Neuronal stem cell (in vitro differentiated cells): ENCODE data around the gene SLC7A11.
A peak's percentile ranks its signal among the peaks of the same experiment; 100 is the strongest.

Experiments used
- DNase-seq: peaks from one replicate; pipeline ENCODE4 v3.0.0-alpha.2; 2013; ENCODE audit warnings: low spot score
- H2AFZ ChIP-seq: one replicate; pipeline ENCODE4 v1.6.1; 2013; ENCODE audit warnings: mild to moderate bottlenecking, low read length, inconsistent platforms
- H2AK5ac ChIP-seq: 2 replicates; pipeline ENCODE4 v1.6.1; 2013; ENCODE audit warnings: low read depth, mild to moderate bottlenecking, inconsistent platforms, low read length, moderate library complexity, mixed read lengths
- H2BK120ac ChIP-seq: 2 replicates; pipeline ENCODE4 v1.6.1; 2013; ENCODE audit warnings: low read depth, mild to moderate bottlenecking, inconsistent platforms, low read length, moderate library complexity, mixed read lengths
- H2BK12ac ChIP-seq: one replicate; pipeline ENCODE4 v1.6.1; 2013; ENCODE audit warnings: low read length, inconsistent platforms
- H2BK15ac ChIP-seq: 2 replicates; pipeline ENCODE4 v1.6.1; 2013; ENCODE audit warnings: mild to moderate bottlenecking, low read length, inconsistent platforms, mixed read lengths
- H2BK5ac ChIP-seq: one replicate; pipeline ENCODE4 v1.6.1; 2013; ENCODE audit warnings: inconsistent platforms, mild to moderate bottlenecking, low read length, moderate library complexity
- H3K14ac ChIP-seq: one replicate; pipeline ENCODE4 v1.6.1; 2013; ENCODE audit warnings: low read length, inconsistent platforms
- H3K18ac ChIP-seq: 2 replicates; pipeline ENCODE4 v1.6.1; 2013; ENCODE audit warnings: low read length, inconsistent platforms
- H3K23ac ChIP-seq: 2 replicates; pipeline ENCODE4 v1.6.1; 2013; ENCODE audit warnings: low read depth, mild to moderate bottlenecking, mixed read lengths, low read length, inconsistent platforms; ENCODE audit not compliant: poor library complexity
- H3K27ac ChIP-seq: replicated peaks from 3 replicates; pipeline ENCODE4 v1.5.1; 2013; ENCODE audit warnings: low read length, inconsistent platforms
- H3K27me3 ChIP-seq, 3 experiments: 2 replicates each; pipeline ENCODE4 v1.6.1; 2013; ENCODE audit warnings: low read length in 3 of 3, mild to moderate bottlenecking in 2 of 3, inconsistent platforms in 1 of 3, low read depth in 1 of 3, mixed read lengths in 1 of 3, moderate library complexity in 1 of 3; ENCODE audit not compliant: control insufficient read depth in 3 of 3, insufficient read depth in 3 of 3
- H3K36me3 ChIP-seq, 2 donors: replicated peaks in 1 of 2; 2 replicates each; pipeline ENCODE4 v1.6.1; 2013; ENCODE audit warnings: low read length in 2 of 2; ENCODE audit not compliant: control insufficient read depth in 2 of 2, insufficient read depth in 2 of 2
- H3K4ac ChIP-seq: 2 replicates; pipeline ENCODE4 v1.6.1; 2013; ENCODE audit warnings: inconsistent platforms, mild to moderate bottlenecking, low read length, moderate library complexity
- H3K4me1 ChIP-seq, 2 donors: 1 replicate in 1 of 2; 2 replicates in 1 of 2; pipeline ENCODE4 v1.6.1; 2013; ENCODE audit warnings: low read length in 2 of 2, low read depth in 1 of 2; ENCODE audit not compliant: control insufficient read depth in 2 of 2, insufficient read depth in 1 of 2
- H3K4me2 ChIP-seq: one replicate; pipeline ENCODE4 v1.6.1; 2013; ENCODE audit warnings: mild to moderate bottlenecking, low read length, inconsistent platforms; ENCODE audit not compliant: insufficient read depth, poor library complexity, severe bottlenecking
- H3K4me3 ChIP-seq, 2 donors: 2 replicates each; pipeline ENCODE4 v1.5.1; 2013; ENCODE audit warnings: low read length in 2 of 2, mild to moderate bottlenecking in 2 of 2, inconsistent platforms in 1 of 2, moderate library complexity in 1 of 2
- H3K79me1 ChIP-seq: one replicate; pipeline ENCODE4 v1.6.1; 2013; ENCODE audit warnings: low read depth, mild to moderate bottlenecking, inconsistent platforms, low read length, moderate library complexity
- H3K9ac ChIP-seq: one replicate; pipeline ENCODE4 v1.6.1; 2013; ENCODE audit warnings: mild to moderate bottlenecking, low read depth, low read length, inconsistent platforms; ENCODE audit not compliant: poor library complexity
- H3K9me3 ChIP-seq, 2 donors: replicated peaks in 1 of 2; 2 replicates each; pipeline versions ENCODE3 to v1.6.1; 2013; ENCODE audit warnings: low read length in 2 of 2, mild to moderate bottlenecking in 2 of 2, inconsistent platforms in 1 of 2, low read depth in 1 of 2, mixed read lengths in 1 of 2, moderate library complexity in 1 of 2; ENCODE audit not compliant: control insufficient read depth in 2 of 2, insufficient read depth in 1 of 2
- H4K8ac ChIP-seq: one replicate; pipeline ENCODE4 v1.6.1; 2013; ENCODE audit warnings: low read depth, mild to moderate bottlenecking, inconsistent platforms, low read length, moderate library complexity
- H4K91ac ChIP-seq: one replicate; pipeline ENCODE4 v1.6.1; 2013; ENCODE audit warnings: low read length, low read depth, mild to moderate bottlenecking, inconsistent platforms; ENCODE audit not compliant: poor library complexity
- WGBS, 2 donors: extraction: QIAGEN DNeasy Blood & Tissue Kit; methylation state at CpG; one replicate each; pipeline ENCODE4 v1.1.7; 2013; ENCODE audit warnings: missing lambda C conversion rate in 2 of 2, mixed read lengths in 1 of 2; ENCODE audit not compliant: insufficient read length in 2 of 2, insufficient replicate concordance in 1 of 2; ENCODE audit errors: extremely low coverage in 2 of 2; 5-methylcytosine and 5-hydroxymethylcytosine counted together

SLC7A11 gene

DNA sequence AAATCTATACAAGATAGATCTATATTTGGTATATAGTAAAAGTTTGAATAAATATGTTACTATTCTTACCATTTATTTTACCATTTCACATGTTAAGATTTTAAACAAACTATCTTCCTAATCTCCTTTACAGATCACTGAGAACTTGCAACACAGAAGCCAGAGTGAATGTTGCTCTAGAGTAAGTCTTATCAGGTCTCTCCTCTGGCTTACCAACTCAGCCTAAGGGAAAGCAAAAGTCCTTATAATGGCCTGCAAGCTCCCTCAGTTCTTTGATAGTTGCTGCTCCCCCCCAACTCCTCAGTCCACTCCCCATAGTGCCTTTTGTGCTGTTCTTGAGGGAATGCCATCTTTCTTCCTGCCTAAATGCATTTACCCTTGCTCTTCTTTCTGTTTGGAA is 25.7 kb upstream of the SLC7A11 start:
- Histone ChIP-seq H3K4me2 (no peak overlapping the region), H3K79me1 (no peaks in the 10 kb centered on the region), H3K23ac (no peak overlapping the region), H3K4me1 (peaks cover 2 to 4% of the 10 kb centered on the region in 2 donors), H4K91ac (no peak overlapping the region), H3K9me3 (no peaks in the 10 kb centered on the region), H2BK5ac (no peak overlapping the region), H3K18ac (no peak overlapping the region), H3K27ac (no peak overlapping the region), H3K27me3 (no peaks in the 10 kb centered on the region), H3K36me3 (no peaks in the 10 kb centered on the region), H4K8ac (no peak overlapping the region), H2BK15ac (no peak overlapping the region), H3K14ac (no peak overlapping the region), H3K4ac (no peak overlapping the region), H3K9ac (no peak overlapping the region), H2BK120ac (no peak overlapping the region), H2AK5ac (no peak overlapping the region), H2BK12ac (no peak overlapping the region), H2AFZ (peak overlapping the region; percentile 59), H3K4me3 (no peak overlapping the region)
- DNase-seq: no peak

DNA sequence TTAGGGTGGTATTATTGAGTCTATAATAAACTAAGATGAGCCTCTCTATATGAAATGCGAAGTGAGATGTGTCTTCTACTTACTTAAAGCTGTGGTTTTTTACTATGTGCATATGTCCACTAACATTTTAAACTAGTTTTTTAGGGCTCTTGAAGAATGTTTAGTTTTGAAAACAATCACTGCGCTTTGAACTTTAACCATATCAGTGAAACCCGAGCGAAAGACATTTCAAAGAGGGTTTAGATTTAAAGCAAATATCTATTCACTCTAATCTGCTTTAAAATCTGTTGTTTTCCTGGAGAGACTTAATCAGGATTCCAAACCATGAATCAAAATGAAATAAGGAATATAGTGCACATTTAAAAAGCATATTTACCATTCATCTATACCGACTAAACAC is 24.8 kb upstream of the SLC7A11 start:
- Histone ChIP-seq H3K27me3 (no peaks in the 10 kb centered on the region), H3K9me3 (no peaks in the 10 kb centered on the region), H3K14ac (no peak overlapping the region), H2BK12ac (no peak overlapping the region), H4K91ac (no peak overlapping the region), H3K9ac (no peak overlapping the region), H3K4me2 (no peak overlapping the region), H3K18ac (no peak overlapping the region), H2AK5ac (no peak overlapping the region), H3K4me1 (peaks cover 2 to 4% of the 10 kb centered on the region in 2 donors), H3K4ac (no peak overlapping the region), H3K4me3 (no peak overlapping the region), H3K36me3 (no peaks in the 10 kb centered on the region), H2BK5ac (no peak overlapping the region), H3K23ac (no peak overlapping the region), H3K27ac (no peak overlapping the region), H2BK15ac (no peak overlapping the region), H3K79me1 (no peaks in the 10 kb centered on the region), H2AFZ (no peak overlapping the region), H2BK120ac (no peak overlapping the region), H4K8ac (no peak overlapping the region)
- no peak for DNase-seq
- no CpG with 5 or more reads among the region's 5 CpGs for whole genome bisulfite sequencing, 2 donors

- Histone ChIP-seq H3K36me3 (no peaks in the 10 kb centered on the region), H3K4me2 (no peak overlapping the region), H2BK15ac (no peak overlapping the region), H2BK12ac (no peak overlapping the region), H3K9me3 (no peaks in the 10 kb centered on the region), H3K18ac (no peak overlapping the region), H3K4me3 (no peak overlapping the region), H3K4me1 (peaks cover 2 to 4% of the 10 kb centered on the region in 2 donors), H4K91ac (no peak overlapping the region), H2AFZ (peak overlapping the region; percentile 3), H3K4ac (no peak overlapping the region), H3K79me1 (no peaks in the 10 kb centered on the region), H4K8ac (no peak overlapping the region), H2BK5ac (no peak overlapping the region), H3K14ac (no peak overlapping the region), H3K27me3 (no peaks in the 10 kb centered on the region), H2AK5ac (no peak overlapping the region), H3K27ac (no peak overlapping the region), H2BK120ac (no peak overlapping the region), H3K23ac (no peak overlapping the region), H3K9ac (no peak overlapping the region)
- no CpG with 5 or more reads among the region's 3 CpGs for WGBS, 2 donors
- DNase-seq: no peak
Measured at GRCh38 chr4:138263247-138263816, 21.2 kb upstream of the SLC7A11 start.

- Histone ChIP-seq H2AK5ac (no peak overlapping the region), H3K27ac (no peak overlapping the region), H2BK120ac (no peak overlapping the region), H3K18ac (no peak overlapping the region), H3K36me3 (no peaks in the 10 kb centered on the region), H4K8ac (no peak overlapping the region), H3K9me3 (no peaks in the 10 kb centered on the region), H3K4ac (no peak overlapping the region), H3K79me1 (no peaks in the 10 kb centered on the region), H4K91ac (no peak overlapping the region), H2AFZ (peak overlapping the region; percentile 2), H3K9ac (no peak overlapping the region), H3K4me2 (no peak overlapping the region), H2BK12ac (no peak overlapping the region), H3K4me3 (no peak overlapping the region), H3K27me3 (no peaks in the 10 kb centered on the region), H3K14ac (no peak overlapping the region), H3K23ac (no peak overlapping the region), H3K4me1 (peaks cover 0 to 2% of the 10 kb centered on the region in 2 donors), H2BK5ac (no peak overlapping the region), H2BK15ac (no peak overlapping the region)
- WGBS, 2 donors: no CpG with 5 or more reads among the region's 3 CpGs
- no peak for DNase-seq
Measured at GRCh38 chr4:138262469-138262868, 20.3 kb upstream of the SLC7A11 start.
